Activated naive CD8-positive, alpha-beta T cell treated with anti-CD3 and anti-CD28 coated beads, Interleukin-2, amount 10 ng/mL, durations not matched to agents 7 days and 5 days (primary cell): ENCODE measurements around the gene DDIT4. TPM values are rescaled to one million over a fixed set of nuclear protein-coding genes. Genes with fewer than 3 reads are reported as not detected.
A peak's percentile ranks its signal among the peaks of the same experiment; 100 is the strongest.
"Not testable (repeated sequence)": the region's sequence is repeated elsewhere in the genome, so short reads cannot be mapped to it uniquely, and the experiment has no call there.

Source experiments
- ATAC-seq: fragments of 150-1000 bp; cut with Tn5 transposase; one replicate; pipeline ENCODE4 v1.10.0; 2021; ENCODE audit warnings: low read depth, moderate library complexity
- POLR2A ChIA-PET: fragments of 350-600 bp; sonication (Branson Sonifier 250); formaldehyde crosslinking; loops from one replicate; lab custom pipeline; 2021; ENCODE audit warnings: antibody characterized with exemption; lab: Charles Lee
- DNase-seq: peaks from one replicate; pipeline ENCODE4 v3.0.0; 2021
- H3K27ac Mint-ChIP-seq: one replicate; pipeline ENCODE4 v1.8.0; 2022; ENCODE audit warnings: mild to moderate bottlenecking, mixed read lengths
- H3K27me3 Mint-ChIP-seq: one replicate; pipeline ENCODE4 v1.8.0; 2022; ENCODE audit warnings: mild to moderate bottlenecking, moderate library complexity, mixed read lengths
- H3K36me3 Mint-ChIP-seq: one replicate; pipeline ENCODE4 v1.8.0; 2021; ENCODE audit warnings: mild to moderate bottlenecking, mixed read lengths
- H3K4me1 Mint-ChIP-seq: one replicate; pipeline ENCODE4 v1.8.0; 2021; ENCODE audit warnings: mixed read lengths
- H3K4me3 Mint-ChIP-seq: one replicate; pipeline ENCODE4 v1.8.0; 2022; ENCODE audit warnings: mild to moderate bottlenecking, moderate library complexity, mixed read lengths
- H3K9me3 Mint-ChIP-seq: one replicate; pipeline ENCODE4 v1.8.0; 2021; ENCODE audit warnings: mixed read lengths
- total RNA-seq, 2 experiments: library from RNA; stranded (reverse); gene quantifications; one replicate each; pipeline ENCODE4 v1.2.3, GENCODE V29; 2021

DDIT4 gene
- total RNA-seq, 2 experiments from 2014 or later = 150 to 159 TPM

DNA sequence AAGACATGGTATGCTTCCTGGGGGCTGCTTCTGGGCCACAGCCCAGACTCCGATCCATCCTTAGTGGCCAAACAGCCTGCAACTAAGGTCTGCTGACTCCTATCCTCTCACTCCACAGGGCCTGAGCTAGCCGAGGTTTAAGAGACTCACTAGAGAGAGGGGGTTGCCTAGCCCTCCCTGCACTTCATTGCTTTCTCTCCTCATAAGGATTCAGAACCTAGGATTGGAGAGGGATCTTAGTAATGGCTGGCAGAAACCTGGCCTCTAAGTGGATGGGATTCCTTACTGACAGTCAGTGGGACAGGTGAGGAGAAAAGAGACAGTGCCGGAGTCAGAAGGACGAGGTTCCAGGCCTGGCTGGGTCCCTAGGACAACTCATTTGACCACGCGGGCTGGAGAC, 8.2 kb upstream of the DDIT4 start:
- Mint-ChIP-seq H3K9me3 (no peaks in the 10 kb centered on the region), H3K36me3 (peaks cover 2% of the 10 kb centered on the region), H3K4me1 (peaks cover 28% of the 10 kb centered on the region), H3K27me3 (no peaks in the 10 kb centered on the region), H3K4me3 (no peak overlapping the region), H3K27ac (no peak overlapping the region)
- ATAC-seq (no peak), DNase-seq (no peak)
- POLR2A ChIA-PET = interaction anchor here (1.5 to 10.9 kb wide), 2 partner anchors 10 to 58 kb away, joined by 3 to 225 read pairs; partner anchors contain the start of gene DDIT4

DNA sequence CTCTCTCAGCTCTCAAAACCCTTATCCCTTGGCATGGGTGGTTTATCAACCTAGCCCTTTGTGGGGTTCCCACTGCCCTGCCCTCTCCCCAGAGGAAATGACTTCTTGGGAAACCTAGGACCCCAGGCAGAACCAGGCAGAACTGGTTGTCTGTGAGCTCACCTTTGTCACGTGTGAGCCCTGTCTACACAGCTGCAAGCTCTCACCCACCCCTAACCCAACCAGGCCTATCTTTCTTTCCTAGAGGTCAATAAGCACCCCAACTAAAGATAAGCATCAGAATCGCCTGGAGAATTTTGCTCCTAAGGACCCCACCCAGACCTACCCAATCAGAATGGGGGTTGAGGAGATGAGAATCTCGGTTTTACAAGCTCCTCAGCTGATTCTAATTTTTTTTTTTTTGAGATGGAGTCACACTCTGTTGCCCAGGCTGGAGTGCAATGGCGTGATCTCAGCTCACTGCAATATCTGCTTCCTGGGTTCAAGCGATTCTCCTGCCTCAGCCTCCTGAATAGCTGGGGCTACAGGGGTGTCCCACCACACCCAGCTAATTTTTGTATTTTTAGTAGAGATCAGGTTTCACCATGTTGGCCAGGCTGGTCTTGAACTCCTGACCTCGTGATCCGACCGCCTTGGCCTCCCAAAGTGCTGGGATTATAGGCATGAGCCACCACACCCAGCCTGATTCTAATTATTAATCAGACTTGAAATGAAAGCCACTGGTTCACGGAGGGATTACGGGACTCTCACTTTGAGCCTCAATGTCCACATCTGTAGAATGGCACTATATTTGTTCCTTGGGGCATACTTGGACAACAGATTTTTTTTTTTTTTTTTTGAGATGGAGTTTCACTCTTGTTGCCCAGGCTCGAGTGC, 7.5 kb upstream of the DDIT4 start:
- Mint-ChIP-seq H3K27me3 (no peaks in the 10 kb centered on the region), H3K36me3 (peaks cover 2% of the 10 kb centered on the region), H3K9me3 (no peaks in the 10 kb centered on the region), H3K4me1 (peaks cover 34% of the 10 kb centered on the region), H3K27ac (no peak overlapping the region), H3K4me3 (no peak overlapping the region)
- POLR2A ChIA-PET = interaction anchor here (0.7 to 10.9 kb wide), 4 partner anchors 9 to 57 kb away, joined by 3 to 225 read pairs (median 4); partner anchors contain the start of gene DDIT4
- DNase-seq (no peak), ATAC-seq (no peak)

DNA sequence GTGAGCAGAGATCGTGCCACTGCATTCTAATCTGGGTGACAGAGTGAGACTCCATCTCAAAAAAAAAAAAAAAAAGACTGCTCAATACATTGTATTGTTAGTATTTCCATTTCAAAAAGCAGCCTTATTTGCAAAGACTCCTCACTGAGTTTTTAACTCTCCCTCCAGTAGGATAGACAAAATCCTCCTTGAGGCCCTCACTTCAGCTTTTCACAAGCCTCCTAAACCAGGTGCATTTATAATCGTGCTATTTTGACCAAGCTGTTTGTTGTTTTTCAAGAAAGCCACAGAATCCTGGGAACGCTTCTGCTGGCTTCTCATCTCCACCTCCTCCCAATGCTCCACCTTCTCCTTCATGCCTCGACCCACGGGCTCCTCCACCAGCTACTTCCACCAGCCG, 6.3 kb upstream of the DDIT4 start:
- no peak for DNase-seq
- no peaks in the 10 kb centered on the region for H3K27me3 Mint-ChIP-seq
- H3K27ac Mint-ChIP-seq = peak overlapping the region; percentile 56
- no peak for ATAC-seq
- H3K4me3 Mint-ChIP-seq = no peak overlapping the region
- POLR2A ChIA-PET = interaction anchor here (0.5 to 10.9 kb wide), 3 partner anchors 8 to 19 kb away, joined by 3 to 225 read pairs (median 4); partner anchors contain the start of gene DDIT4
- peaks cover 30% of the 10 kb centered on the region for H3K4me1 Mint-ChIP-seq
- peaks cover 2% of the 10 kb centered on the region for H3K36me3 Mint-ChIP-seq
- H3K9me3 Mint-ChIP-seq = no peaks in the 10 kb centered on the region

DNA sequence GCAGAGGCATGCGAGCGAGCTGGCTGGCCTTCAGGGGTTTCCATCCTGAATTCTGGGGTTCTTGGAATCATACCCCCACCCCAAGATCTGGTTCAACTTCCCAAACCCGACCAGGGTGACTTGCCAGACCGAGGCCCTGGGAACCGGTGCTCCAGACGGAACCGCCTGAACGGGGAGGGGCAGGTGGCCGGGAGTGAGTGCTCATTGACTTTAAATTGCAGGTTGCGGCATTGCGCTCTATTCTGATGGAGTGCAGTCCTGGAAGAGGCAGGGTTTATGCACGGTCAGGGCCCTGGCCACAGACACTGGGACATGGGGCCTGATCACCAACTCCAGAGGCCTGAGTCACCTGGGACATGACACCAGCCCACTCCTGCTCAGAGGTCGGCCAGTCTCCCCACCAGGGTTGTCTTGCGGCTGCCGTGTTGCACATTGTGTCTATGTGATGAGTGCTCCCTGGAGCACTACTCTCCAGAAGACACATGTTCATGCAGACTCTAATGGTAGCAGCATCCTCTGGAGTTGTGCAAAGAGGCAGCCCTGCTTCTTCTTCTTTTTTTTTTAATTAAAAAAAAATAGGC, 5.8 kb upstream of the DDIT4 start:
- Mint-ChIP-seq H3K36me3 (peaks cover 2% of the 10 kb centered on the region), H3K9me3 (no peaks in the 10 kb centered on the region), H3K27me3 (no peaks in the 10 kb centered on the region), H3K27ac (peak overlapping the region; percentile 56), H3K4me3 (no peak overlapping the region), H3K4me1 (peaks cover 33% of the 10 kb centered on the region)
- DNase-seq (no peak), ATAC-seq (no peak)
- POLR2A ChIA-PET = interaction anchor here (0.5 to 10.9 kb wide), 2 partner anchors 8 to 13 kb away, joined by 3 to 225 read pairs; partner anchors contain the start of gene DDIT4

DNA sequence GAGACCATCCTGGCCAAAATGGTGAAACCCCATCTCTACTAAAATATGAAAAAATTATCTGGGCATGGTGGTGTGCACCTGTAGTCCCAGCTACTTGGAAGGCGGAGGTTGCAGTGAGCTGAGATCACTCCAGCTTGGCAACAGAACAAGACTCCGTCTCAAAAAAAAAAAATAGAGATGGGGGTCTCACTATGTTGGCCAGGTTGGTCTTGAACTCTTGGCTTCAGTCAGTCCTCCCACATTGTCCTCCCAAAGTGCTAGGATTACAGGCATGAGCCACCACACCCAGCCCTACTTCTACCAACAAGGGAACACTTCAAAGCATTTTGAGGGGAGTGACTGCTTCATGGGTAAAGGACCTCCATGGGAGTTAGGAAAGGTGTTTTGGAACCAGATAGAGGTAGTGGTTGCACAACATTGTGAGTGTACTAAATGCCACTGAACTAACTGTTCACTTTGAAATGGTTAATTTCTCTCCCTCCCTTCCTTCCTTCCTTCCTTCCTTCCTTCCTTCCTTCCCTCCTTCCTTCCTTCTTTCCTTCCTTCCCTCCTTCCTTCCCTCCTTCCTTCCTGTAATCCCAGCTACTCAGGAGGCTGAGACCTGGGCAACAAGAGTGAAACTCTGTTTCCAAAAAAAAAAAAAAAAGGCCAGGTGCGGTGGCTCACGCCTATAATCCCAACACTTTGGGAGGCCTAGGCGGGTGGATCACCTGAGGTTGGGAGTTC, 5.1 kb upstream of the DDIT4 start:
- peaks cover 30% of the 10 kb centered on the region for H3K4me1 Mint-ChIP-seq
- not testable (repeated sequence) for H3K27ac Mint-ChIP-seq, H3K4me3 Mint-ChIP-seq, DNase-seq, H3K27me3 Mint-ChIP-seq, H3K9me3 Mint-ChIP-seq, H3K36me3 Mint-ChIP-seq, ATAC-seq
- POLR2A ChIA-PET = interaction anchor here (0.7 kb wide), 1 partner anchor 18 kb away, joined by 4 read pairs; no protein-coding TSS in a partner anchor

DNA sequence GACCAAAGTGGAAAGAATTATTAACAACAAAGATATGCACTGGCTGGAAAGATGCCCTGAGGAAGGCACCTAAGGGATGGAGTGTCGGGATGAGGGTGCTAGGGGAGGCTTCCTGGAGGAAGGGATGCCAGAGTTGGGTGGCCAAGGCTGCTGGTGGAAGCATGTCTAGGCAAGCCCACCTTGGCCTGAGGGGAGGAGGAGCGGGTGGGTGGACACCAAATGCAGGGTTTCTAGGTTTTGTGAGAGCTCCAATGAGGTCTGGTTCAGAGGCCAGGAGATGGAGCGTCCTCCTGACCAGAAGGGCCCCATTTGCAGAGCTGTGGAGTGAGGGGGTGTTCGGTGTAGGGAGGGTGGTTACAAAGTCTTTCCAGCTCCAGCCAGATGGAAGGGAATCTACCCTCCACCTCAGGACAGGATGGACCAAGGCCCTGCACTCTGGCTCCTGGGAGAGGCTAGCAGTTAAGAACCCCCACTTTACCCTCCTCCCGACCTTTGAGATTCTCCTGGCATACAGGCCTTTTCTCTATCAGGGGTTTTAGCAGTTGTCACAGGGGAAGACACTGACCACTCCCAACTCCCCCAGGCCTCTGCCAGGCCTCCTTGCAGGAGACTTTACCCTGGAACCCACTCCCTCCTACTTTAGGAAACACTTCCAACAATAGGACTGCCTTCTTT, 3.0 kb upstream of the DDIT4 start:
- no peak for DNase-seq
- ATAC-seq = no peak
- POLR2A ChIA-PET = interaction anchor here (0.6 to 1.4 kb wide), 3 partner anchors 10 to 84 kb away, joined by 3 to 10 read pairs (median 3); no protein-coding TSS in a partner anchor
- H3K4me1 Mint-ChIP-seq = peaks cover 27% of the 10 kb centered on the region
- H3K4me3 Mint-ChIP-seq = peak overlapping the region; percentile 44
- H3K27ac Mint-ChIP-seq = peak overlapping the region; percentile 61
- peaks cover 21% of the 10 kb centered on the region for H3K36me3 Mint-ChIP-seq
- no peaks in the 10 kb centered on the region for H3K9me3 Mint-ChIP-seq
- H3K27me3 Mint-ChIP-seq = no peaks in the 10 kb centered on the region

DNA sequence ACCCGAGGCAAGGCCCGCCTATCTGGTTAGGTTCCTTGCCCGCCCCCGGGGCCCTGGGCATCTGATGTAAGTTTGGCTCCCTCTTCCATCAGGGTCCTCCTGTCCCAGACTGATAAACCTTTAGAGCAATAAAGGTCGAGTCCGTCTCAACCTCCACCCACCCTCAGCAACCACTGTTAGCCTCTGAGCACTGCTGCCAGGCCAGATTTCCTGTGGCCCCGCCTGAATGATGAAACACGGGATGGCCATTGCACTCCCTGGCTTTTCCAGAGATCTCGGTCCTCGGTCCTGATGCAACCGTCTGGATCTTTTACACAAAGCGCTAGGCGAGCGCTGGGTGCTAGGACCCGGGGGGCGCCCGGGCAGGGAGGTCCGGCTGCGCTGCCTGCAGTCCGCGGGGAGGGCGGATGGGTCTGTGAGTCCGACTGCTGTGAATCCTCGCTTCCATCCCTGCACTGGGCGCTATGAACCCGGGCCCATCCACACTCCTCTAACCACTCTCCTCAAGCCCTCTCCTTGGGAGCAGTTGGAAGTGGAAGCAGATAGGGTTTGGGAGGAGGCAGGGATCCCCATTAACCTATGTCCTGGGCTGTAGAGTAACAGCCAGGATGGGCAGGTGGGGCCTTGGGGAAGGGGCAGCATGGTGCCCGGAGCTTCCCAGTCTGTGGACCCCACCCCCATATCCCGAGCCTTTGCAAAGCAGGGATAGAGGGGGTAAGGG, 875 bp upstream of the DDIT4 start:
- ATAC-seq = peak; percentile 5

DNA sequence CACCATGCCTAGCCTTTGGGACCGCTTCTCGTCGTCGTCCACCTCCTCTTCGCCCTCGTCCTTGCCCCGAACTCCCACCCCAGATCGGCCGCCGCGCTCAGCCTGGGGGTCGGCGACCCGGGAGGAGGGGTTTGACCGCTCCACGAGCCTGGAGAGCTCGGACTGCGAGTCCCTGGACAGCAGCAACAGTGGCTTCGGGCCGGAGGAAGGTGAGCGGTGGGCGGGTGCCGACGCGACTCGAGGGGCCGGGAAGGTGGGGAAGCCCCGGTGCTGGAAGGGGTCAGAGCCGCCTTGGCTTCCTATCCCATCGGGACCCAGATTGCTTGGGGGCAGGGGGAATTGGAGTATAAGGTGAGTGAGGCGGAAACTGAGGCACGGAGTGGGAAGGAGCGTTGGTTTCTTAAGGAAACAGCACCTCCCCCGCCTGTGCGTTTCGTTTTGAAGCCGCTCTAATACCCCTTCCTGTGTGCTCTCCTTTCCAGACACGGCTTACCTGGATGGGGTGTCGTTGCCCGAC, 547 bp downstream of the DDIT4 start:
- Mint-ChIP-seq H3K27ac (peak overlapping the region; percentile 93), H3K36me3 (peaks cover 32% of the 10 kb centered on the region), H3K4me1 (peaks cover 48% of the 10 kb centered on the region), H3K9me3 (no peaks in the 10 kb centered on the region), H3K4me3 (peak overlapping the region; percentile 93), H3K27me3 (no peaks in the 10 kb centered on the region)
- DNase-seq (no peak), ATAC-seq (peak; percentile 8)
- POLR2A ChIA-PET = interaction anchor here (1.0 to 53.3 kb wide), 16 partner anchors 10 to 973 kb away, joined by 3 to 1812 read pairs (median 10); partner anchors contain the start of genes ANAPC16, ASCC1, DNAJC9 and SPOCK2

More for the DNA sequence above, 875 bp upstream of the DDIT4 start:
- Mint-ChIP-seq H3K27me3 (no peaks in the 10 kb centered on the region), H3K4me1 (peaks cover 40% of the 10 kb centered on the region), H3K27ac (peak overlapping the region; percentile 93), H3K4me3 (peak overlapping the region; percentile 93), H3K9me3 (no peaks in the 10 kb centered on the region), H3K36me3 (peaks cover 32% of the 10 kb centered on the region)
- POLR2A ChIA-PET = interaction anchor here (0.5 to 53.3 kb wide), 20 partner anchors 11 to 974 kb away, joined by 3 to 1812 read pairs (median 4); partner anchors contain the start of genes ANAPC16, ASCC1, DNAJC9 and SPOCK2
- peak; percentile 78 for DNase-seq

DNA sequence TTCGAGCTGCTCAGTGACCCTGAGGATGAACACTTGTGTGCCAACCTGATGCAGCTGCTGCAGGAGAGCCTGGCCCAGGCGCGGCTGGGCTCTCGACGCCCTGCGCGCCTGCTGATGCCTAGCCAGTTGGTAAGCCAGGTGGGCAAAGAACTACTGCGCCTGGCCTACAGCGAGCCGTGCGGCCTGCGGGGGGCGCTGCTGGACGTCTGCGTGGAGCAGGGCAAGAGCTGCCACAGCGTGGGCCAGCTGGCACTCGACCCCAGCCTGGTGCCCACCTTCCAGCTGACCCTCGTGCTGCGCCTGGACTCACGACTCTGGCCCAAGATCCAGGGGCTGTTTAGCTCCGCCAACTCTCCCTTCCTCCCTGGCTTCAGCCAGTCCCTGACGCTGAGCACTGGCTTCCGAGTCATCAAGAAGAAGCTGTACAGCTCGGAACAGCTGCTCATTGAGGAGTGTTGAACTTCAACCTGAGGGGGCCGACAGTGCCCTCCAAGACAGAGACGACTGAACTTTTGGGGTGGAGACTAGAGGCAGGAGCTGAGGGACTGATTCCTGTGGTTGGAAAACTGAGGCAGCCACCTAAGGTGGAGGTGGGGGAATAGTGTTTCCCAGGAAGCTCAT, 1.1 kb downstream of the DDIT4 start:
- peak overlapping the region; percentile 93 for H3K27ac Mint-ChIP-seq
- POLR2A ChIA-PET = interaction anchor here (0.6 to 53.3 kb wide), 16 partner anchors 10 to 205 kb away, joined by 3 to 1812 read pairs (median 10); partner anchors contain the start of genes ANAPC16, ASCC1 and SPOCK2

DNA sequence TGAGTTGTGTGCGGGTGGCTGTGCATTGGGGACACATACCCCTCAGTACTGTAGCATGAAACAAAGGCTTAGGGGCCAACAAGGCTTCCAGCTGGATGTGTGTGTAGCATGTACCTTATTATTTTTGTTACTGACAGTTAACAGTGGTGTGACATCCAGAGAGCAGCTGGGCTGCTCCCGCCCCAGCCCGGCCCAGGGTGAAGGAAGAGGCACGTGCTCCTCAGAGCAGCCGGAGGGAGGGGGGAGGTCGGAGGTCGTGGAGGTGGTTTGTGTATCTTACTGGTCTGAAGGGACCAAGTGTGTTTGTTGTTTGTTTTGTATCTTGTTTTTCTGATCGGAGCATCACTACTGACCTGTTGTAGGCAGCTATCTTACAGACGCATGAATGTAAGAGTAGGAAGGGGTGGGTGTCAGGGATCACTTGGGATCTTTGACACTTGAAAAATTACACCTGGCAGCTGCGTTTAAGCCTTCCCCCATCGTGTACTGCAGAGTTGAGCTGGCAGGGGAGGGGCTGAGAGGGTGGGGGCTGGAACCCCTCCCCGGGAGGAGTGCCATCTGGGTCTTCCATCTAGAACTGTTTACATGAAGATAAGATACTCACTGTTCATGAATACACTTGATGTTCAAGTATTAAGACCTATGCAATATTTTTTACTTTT, 1.8 kb downstream of the DDIT4 start:
- H3K27ac Mint-ChIP-seq = peak overlapping the region; percentile 93
- H3K4me1 Mint-ChIP-seq = peaks cover 53% of the 10 kb centered on the region
- no peaks in the 10 kb centered on the region for H3K9me3 Mint-ChIP-seq
- POLR2A ChIA-PET = interaction anchor here (0.5 to 53.3 kb wide), 14 partner anchors 9 to 206 kb away, joined by 3 to 1812 read pairs (median 22); partner anchors contain the start of genes ANAPC16, ASCC1 and SPOCK2
- peaks cover 30% of the 10 kb centered on the region for H3K36me3 Mint-ChIP-seq
- peak; percentile 49 for DNase-seq
- peak overlapping the region; percentile 93 for H3K4me3 Mint-ChIP-seq
- ATAC-seq = no peak
- H3K27me3 Mint-ChIP-seq = no peaks in the 10 kb centered on the region

More for the DNA sequence above, 1.1 kb downstream of the DDIT4 start:
- Mint-ChIP-seq H3K4me1 (peaks cover 51% of the 10 kb centered on the region), H3K27me3 (no peaks in the 10 kb centered on the region), H3K9me3 (no peaks in the 10 kb centered on the region), H3K36me3 (peaks cover 32% of the 10 kb centered on the region), H3K4me3 (peak overlapping the region; percentile 93)
- DNase-seq (peak; percentile 87), ATAC-seq (peak; percentile 25)

DNA sequence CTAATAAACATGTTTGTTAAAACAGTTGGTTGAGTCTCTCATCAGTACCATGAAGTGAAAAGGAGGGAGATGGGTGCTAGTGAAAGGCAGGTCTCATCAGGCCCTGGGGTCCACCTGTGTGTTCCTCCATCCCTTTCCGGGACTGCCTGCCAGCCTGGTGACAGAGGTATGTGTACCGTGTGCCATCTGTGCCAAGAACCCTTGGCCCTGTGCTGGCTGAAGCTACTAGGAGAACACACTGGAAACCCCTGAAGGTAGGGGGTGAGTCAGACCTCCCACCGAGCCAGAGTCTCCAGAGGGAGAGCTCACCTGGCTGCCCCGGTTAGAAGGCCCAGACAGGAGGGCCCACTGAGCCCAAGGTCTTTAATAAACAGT, 2.3 kb downstream of the DDIT4 start:
- Mint-ChIP-seq H3K27me3 (no peaks in the 10 kb centered on the region), H3K27ac (peak overlapping the region; percentile 93), H3K4me1 (peaks cover 51% of the 10 kb centered on the region), H3K9me3 (no peaks in the 10 kb centered on the region), H3K36me3 (peaks cover 30% of the 10 kb centered on the region), H3K4me3 (peak overlapping the region; percentile 93)
- no peak for DNase-seq
- no peak for ATAC-seq
- POLR2A ChIA-PET = interaction anchor here (0.8 to 53.3 kb wide), 10 partner anchors 9 to 206 kb away, joined by 3 to 1812 read pairs (median 61); partner anchors contain the start of genes ANAPC16 and ASCC1
